RWPE2 (cell line): Measurements from ENCODE around the gene MEDAG.

ENCODE experiments used
- ATAC-seq: fragments of 200-7000 bp; cut with Tn5 transposase; 3 replicates; pipeline ENCODE4 v1.9.1; 2021; ENCODE audit warnings: low read depth
- DNase-seq: peaks from one replicate; pipeline ENCODE4 v3.0.0-alpha.2; 2020; ENCODE audit warnings: low spot score
- H3K27ac ChIP-seq: fragments of 450-650 bp; 2 replicates; pipeline ENCODE4 v1.5.1; 2017; ENCODE audit warnings: mild to moderate bottlenecking; ENCODE audit not compliant: poor library complexity, severe bottlenecking
- H3K27me3 ChIP-seq: fragments of 250-450 bp; sonication (Bioruptor Pico); 2 replicates; pipeline ENCODE4 v1.5.1; 2021; ENCODE audit warnings: mild to moderate bottlenecking, moderate library complexity; ENCODE audit not compliant: insufficient read depth, poor library complexity, severe bottlenecking
- H3K36me3 ChIP-seq: fragments of 250-450 bp; sonication (Bioruptor Pico); 2 replicates; pipeline ENCODE4 v1.5.1; 2020; ENCODE audit warnings: low read depth, mild to moderate bottlenecking, moderate library complexity
- H3K4me1 ChIP-seq: fragments of 250-450 bp; sonication (Bioruptor Pico); 2 replicates; pipeline ENCODE4 v1.5.1; 2021; ENCODE audit warnings: mild to moderate bottlenecking, moderate library complexity; ENCODE audit not compliant: insufficient read depth, poor library complexity, severe bottlenecking
- H3K4me3 ChIP-seq: fragments of 250-450 bp; sonication (Bioruptor Pico); 2 replicates; pipeline ENCODE4 v1.5.1; 2021; ENCODE audit warnings: mild to moderate bottlenecking, moderate library complexity; ENCODE audit not compliant: severe bottlenecking
- H3K9me3 ChIP-seq: fragments of 250-450 bp; sonication (Bioruptor Pico); 2 replicates; pipeline ENCODE4 v1.5.1; 2021; ENCODE audit warnings: mild to moderate bottlenecking, moderate library complexity; ENCODE audit not compliant: severe bottlenecking
- CTCF ChIP-seq: fragments of 450-650 bp; IDR thresholded peaks from one replicate; pipeline ENCODE4 v1.5.1; 2017; ENCODE audit warnings: mild to moderate bottlenecking, moderate library complexity; ENCODE audit not compliant: poor library complexity, severe bottlenecking

MEDAG gene

GRCh38 chr13:30898070-30898469 lies 8.0 kb upstream of the MEDAG start:
- DNase-seq (no peak), ATAC-seq (no peak)
- Histone ChIP-seq H3K4me1 (peaks cover 6% of the 10 kb centered on the region), H3K27ac (no peak overlapping the region), H3K27me3 (no peaks in the 10 kb centered on the region), H3K4me3 (no peak overlapping the region), H3K9me3 (no peaks in the 10 kb centered on the region), H3K36me3 (no peaks in the 10 kb centered on the region)
- no peak for TF ChIP-seq CTCF

GRCh38 chr13:30898678-30899241 lies 7.3 kb upstream of the MEDAG start:
- no peak for ATAC-seq
- DNase-seq = no peak
- no peak for TF ChIP-seq CTCF
- Histone ChIP-seq H3K9me3 (no peaks in the 10 kb centered on the region), H3K4me1 (peaks cover 6% of the 10 kb centered on the region), H3K36me3 (no peaks in the 10 kb centered on the region), H3K27me3 (no peaks in the 10 kb centered on the region), H3K27ac (no peak overlapping the region), H3K4me3 (no peak overlapping the region)

GRCh38 chr13:30900436-30900835 lies 5.6 kb upstream of the MEDAG start:
- ATAC-seq (no peak), DNase-seq (no peak)
- Histone ChIP-seq H3K4me1 (peaks cover 6% of the 10 kb centered on the region), H3K27ac (no peak overlapping the region), H3K27me3 (no peaks in the 10 kb centered on the region), H3K36me3 (no peaks in the 10 kb centered on the region), H3K9me3 (no peaks in the 10 kb centered on the region), H3K4me3 (no peak overlapping the region)
- no peak for TF ChIP-seq CTCF

- Histone ChIP-seq H3K27me3 (no peaks in the 10 kb centered on the region), H3K4me3 (no peak overlapping the region), H3K36me3 (no peaks in the 10 kb centered on the region), H3K4me1 (no peaks in the 10 kb centered on the region), H3K27ac (no peak overlapping the region), H3K9me3 (no peaks in the 10 kb centered on the region)
- no peak for TF ChIP-seq CTCF
- DNase-seq (no peak), ATAC-seq (no peak)
Measured at GRCh38 chr13:30900952-30901749, 4.9 kb upstream of the MEDAG start.

- ATAC-seq (no peak), DNase-seq (no peak)
- H3K27ac ChIP-seq = no peak overlapping the region
- no peak overlapping the region for H3K4me3 ChIP-seq
- H3K4me1 ChIP-seq = no peaks in the 10 kb centered on the region
- H3K9me3 ChIP-seq = no peaks in the 10 kb centered on the region
- no peaks in the 10 kb centered on the region for H3K27me3 ChIP-seq
- TF ChIP-seq CTCF = no peak
- no peaks in the 10 kb centered on the region for H3K36me3 ChIP-seq
Measured at GRCh38 chr13:30904043-30904442, 2.0 kb upstream of the MEDAG start.
